Heart right ventricle (tissue), 16 donors: ENCODE results near the gene LYPD1. TPM values are rescaled to one million over a fixed set of nuclear protein-coding genes. Genes with fewer than 3 reads are reported as not detected.

Experiments
- ATAC-seq, 8 donors: fragments of 200-7000 bp; cut with Tn5 transposase; one replicate each; pipeline ENCODE4 v1.9.1; 2020; ENCODE audit warnings: mild to moderate bottlenecking in 8 of 8, moderate library complexity in 8 of 8, moderate number of reproducible peaks in 1 of 8
- DNase-seq, 2 donors: peaks; one replicate each; pipeline ENCODE4 v3.0.0-alpha.2; 2020
- H3K27ac ChIP-seq, 10 donors: fragments of 200-600 bp; sonication (generic) in 2 of 10; one replicate each; pipeline versions ENCODE4 v1.5.0 to v1.8.0; 2020 to 2022; ENCODE audit warnings: mild to moderate bottlenecking in 3 of 10
- H3K27me3 ChIP-seq, 7 donors: fragments of 200-600 bp; one replicate each; pipeline ENCODE4 v1.8.0; 2021 to 2022; ENCODE audit warnings: mild to moderate bottlenecking in 2 of 7
- H3K36me3 ChIP-seq, 9 donors: fragments of 200-600 bp; sonication (generic) in 1 of 9; one replicate each; pipeline versions ENCODE4 v1.5.0 to v1.8.0; 2020 to 2022; ENCODE audit warnings: mild to moderate bottlenecking in 2 of 9
- H3K4me1 ChIP-seq, 9 donors: fragments of 200-600 bp; sonication (generic) in 1 of 9; one replicate each; pipeline versions ENCODE4 v1.5.0 to v1.8.0; 2020 to 2022; ENCODE audit warnings: mild to moderate bottlenecking in 4 of 9
- H3K4me3 ChIP-seq, 10 donors: fragments of 200-600 bp; sonication (generic) in 2 of 10; one replicate each; pipeline versions ENCODE4 v1.5.0 to v1.8.0; 2020 to 2022; ENCODE audit warnings: mild to moderate bottlenecking in 7 of 10, moderate library complexity in 2 of 10
- H3K9me3 ChIP-seq, 11 donors: fragments of 200-600 bp in 10 of 11; sonication (generic) in 2 of 11; one replicate each; pipeline versions ENCODE4 v1.5.0 to v1.8.0; 2013 to 2022; ENCODE audit warnings: mild to moderate bottlenecking in 2 of 11, control low read depth in 1 of 11, moderate library complexity in 1 of 11
- CTCF ChIP-seq, 9 donors: fragments of 200-600 bp; sonication (generic) in 2 of 9; IDR thresholded peaks; one replicate each; pipeline versions ENCODE4 v1.5.0 to v1.8.0; 2021 to 2022; ENCODE audit warnings: antibody characterized with exemption in 9 of 9, mild to moderate bottlenecking in 5 of 9, moderate library complexity in 1 of 9
- WGBS, 2 donors: extraction: QIAGEN DNeasy Blood & Tissue Kit; methylation state at CpG; one replicate each; pipeline ENCODE4 v1.1.7; 2013; ENCODE audit warnings: inconsistent platforms in 1 of 2; 5-methylcytosine and 5-hydroxymethylcytosine counted together
- intact Hi-C, 10 donors: fragments of 100-400 bp; cut with DNase I; formaldehyde crosslinking; loops; one replicate each; pipeline versions ENCODE4 v1.11.1 to v1.14.2; 2022
- polyA plus RNA-seq, 2 donors: library from polyadenylated mRNA; stranded (reverse); fragments of 200-250 nt; gene quantifications; one replicate each; pipeline ENCODE4 v1.2.3, GENCODE V29; 2013
- total RNA-seq, 10 donors: library from RNA; stranded (reverse); fragmentation: NEBNext Ultra II Directional in 3 of 10; extraction: Animal tissue kit (Norgen Biotek cat#: 25700) in 3 of 10; gene quantifications; one replicate each; pipeline versions ENCODE4 v1.2.1 to v1.2.4, GENCODE V29; 2021 to 2023
- donor health status: Arrhythmogenic right ventricular cardiomyopathy.
- donor health status: ischemic (EF 13 %, LVEDD 7.1; RV severe dilation, severe dysfunction).
- donor health status: healthy with polysubstance abuse.
- donor health status: DM: no; HTN: yes; CAD: no.
- donor health status: DM: no; HTN: no; CAD: no.
- donor health status: ischemic (EF 25% LVEDD 6.9; RV normal size, moderate dysfunction).
- donor health status: ischemic (EF 25% LVEDD 5.7; RV mildly dilated, moderate dysfunction).
- donor health status: healthy.
- donor health status: DM: yes; HTN: yes; CAD: no.
- donor health status: Ischemic cardiomyopathy.
- donor health status: ischemic (EF 35%, LVEDD 5.7; RV mildly dilated, moderate dysfunction).
- donor health status: nonischemic (EF 11% LVEDD 7.7; RV severe dilation, severe dysfunction).
- donor health status: DM: yes; HTN: yes; CAD: no.
- donor health status: PGD.
- donor health status: ischemic (EF 29% LVEDD 5.4; RV normal size, mild dysfunction).
- donor health status: nonischemic (EF 23%, LVEDD 6.1; RV moderate dilation, normal function).

The LYPD1 gene
- total and polyA plus RNA-seq, 12 donors, result 0.16 to 0.72 (median 0.42) TPM; not detected in 3

- intact Hi-C loops, result no loop called here
- 75 to 88% methylated on average over 3 of the region's 3 CpGs for WGBS, 2 donors
These were observed 10.5 kb upstream of the LYPD1 start for GRCh38 chr2:132680544-132680943.

GRCh38 chr2:132678483-132678882 lies 8.5 kb upstream of the LYPD1 start:
- no peak for DNase-seq
- intact Hi-C loops, result no loop called here
- 96 to 99% methylated on average over 2 of the region's 2 CpGs for WGBS, 2 donors
- H3K27ac ChIP-seq, result no peak overlapping the region
- no peak for TF ChIP-seq CTCF (IDR thresholded peaks at IDR 0.05)
- no peaks in the 10 kb centered on the region for H3K4me1 ChIP-seq
- no peak for ATAC-seq
- H3K4me3 ChIP-seq, result no peak overlapping the region
- H3K27me3 ChIP-seq, result peaks cover 0 to 14% (median 0%) of the 10 kb centered on the region in 7 donors
- H3K9me3 ChIP-seq, result no peaks in the 10 kb centered on the region
- H3K36me3 ChIP-seq, result no peaks in the 10 kb centered on the region

More at GRCh38 chr2:132680544-132680943, 10.5 kb upstream of the LYPD1 start:
- DNase-seq (no peak), ATAC-seq (no peak)
- H3K27ac ChIP-seq, result no peak overlapping the region
- H3K4me1 ChIP-seq, result no peaks in the 10 kb centered on the region
- H3K9me3 ChIP-seq, result no peaks in the 10 kb centered on the region
- H3K27me3 ChIP-seq, result peaks cover 0 to 3% (median 0%) of the 10 kb centered on the region in 7 donors
- no peak for TF ChIP-seq CTCF (IDR thresholded peaks at IDR 0.05)
- H3K36me3 ChIP-seq, result no peaks in the 10 kb centered on the region
- no peak overlapping the region for H3K4me3 ChIP-seq

GRCh38 chr2:132677661-132678060 lies 7.7 kb upstream of the LYPD1 start:
- intact Hi-C loops, result no loop called here
- H3K4me3 ChIP-seq, result no peak overlapping the region
- no peak for ATAC-seq
- no peak for TF ChIP-seq CTCF (IDR thresholded peaks at IDR 0.05)
- H3K9me3 ChIP-seq, result no peaks in the 10 kb centered on the region
- H3K36me3 ChIP-seq, result no peaks in the 10 kb centered on the region
- no peak for DNase-seq
- H3K27ac ChIP-seq, result no peak overlapping the region
- 86 to 87% methylated on average over 5 of the region's 5 CpGs for whole genome bisulfite sequencing, 2 donors
- H3K27me3 ChIP-seq, result peaks cover 0 to 16% (median 0%) of the 10 kb centered on the region in 7 donors
- no peaks in the 10 kb centered on the region for H3K4me1 ChIP-seq

GRCh38 chr2:132676999-132677398 lies 7.0 kb upstream of the LYPD1 start:
- H3K36me3 ChIP-seq, result no peaks in the 10 kb centered on the region
- peak in 3 of 9 donors; percentile 4 to 27 (median 8) for TF ChIP-seq CTCF (IDR thresholded peaks at IDR 0.05)
- 55 to 62% methylated on average over 2 of the region's 2 CpGs for WGBS, 2 donors
- ATAC-seq (no peak), DNase-seq (no peak)
- peaks cover 0 to 23% (median 0%) of the 10 kb centered on the region in 7 donors for H3K27me3 ChIP-seq
- H3K9me3 ChIP-seq, result no peaks in the 10 kb centered on the region
- intact Hi-C loops, result no loop called here
- H3K4me3 ChIP-seq, result no peak overlapping the region
- no peaks in the 10 kb centered on the region for H3K4me1 ChIP-seq
- no peak overlapping the region for H3K27ac ChIP-seq
